GM12878 (cell line): ENCODE results near the gene ENTPD6.

Experiments
- CEBPB ChIP-seq, 2 experiments: fragments of 150-350 bp in 1 of 2; IDR thresholded peaks; 2 replicates each; pipeline ENCODE4 v1.6.1; 2012 to 2014; ENCODE audit warnings: low read depth in 2 of 2, low read length in 2 of 2, borderline replicate concordance in 1 of 2, inconsistent platforms in 1 of 2
- CTCF ChIP-seq, 3 experiments: IDR thresholded peaks in 2 of 3; conservative IDR thresholded peaks in 1 of 3; 2 replicates each; pipeline ENCODE4 v1.5.1; 2011; ENCODE audit warnings: low read depth in 3 of 3, low read length in 3 of 3, mild to moderate bottlenecking in 3 of 3, control low read depth in 2 of 3, moderate library complexity in 2 of 3, inconsistent platforms in 1 of 3, mixed read lengths in 1 of 3; ENCODE audit not compliant: control insufficient read depth in 2 of 3, insufficient read depth in 1 of 3; ENCODE audit errors: extremely low read depth in 1 of 3
- ELK1 ChIP-seq: IDR thresholded peaks from 2 replicates; pipeline ENCODE4 v1.6.1; 2012; ENCODE audit warnings: low read depth, low read length, improper control_type of control experiment
- JUNB ChIP-seq: IDR thresholded peaks from 2 replicates; pipeline ENCODE4 v1.6.1; 2016; ENCODE audit warnings: antibody characterized with exemption, mild to moderate bottlenecking
- MAX ChIP-seq: IDR thresholded peaks from 2 replicates; pipeline ENCODE4 v1.6.1; 2012; ENCODE audit warnings: low read depth, low read length, improper control_type of control experiment
- MTA3 ChIP-seq: IDR thresholded peaks from 2 replicates; pipeline ENCODE4 v1.6.1; 2012; ENCODE audit warnings: low read length, inconsistent platforms, borderline replicate concordance
- POLR2AphosphoS2 ChIP-seq: IDR thresholded peaks from 2 replicates; pipeline ENCODE4 v1.6.1; 2011; ENCODE audit warnings: low read depth, mild to moderate bottlenecking, low read length, improper control_type of control experiment, moderate library complexity
- RFX5 ChIP-seq: IDR thresholded peaks from 2 replicates; pipeline ENCODE4 v1.6.1; 2011; ENCODE audit warnings: low read depth, low read length, improper control_type of control experiment
- SMC3 ChIP-seq: IDR thresholded peaks from 2 replicates; pipeline ENCODE4 v1.6.1; 2011; ENCODE audit warnings: low read length, improper control_type of control experiment, borderline replicate concordance
- SUPT20H ChIP-seq: IDR thresholded peaks from 2 replicates; pipeline ENCODE4 v1.6.1; 2011; ENCODE audit warnings: low read depth, mild to moderate bottlenecking, low read length, moderate library complexity, borderline replicate concordance; ENCODE audit not compliant: control insufficient read depth
- ZNF274 ChIP-seq: IDR thresholded peaks from one replicate; pipeline ENCODE4 v1.8.0; 2011; ENCODE audit not compliant: insufficient read length, insufficient read depth

GRCh38 chr20:25237610-25238318, 42.3 kb downstream of the ENTPD6 start:
- no peak for TF ChIP-seq CEBPB (IDR thresholded peaks at IDR 0.05; ENCODE audit: borderline replicate concordance in 1 of 2, low read depth in 2 of 2, low read length in 2 of 2)
- TF ChIP-seq JUNB, result no peak
- no peak for TF ChIP-seq MAX
- TF ChIP-seq SUPT20H, result no peak
- no peak for TF ChIP-seq CTCF (IDR thresholded peaks at IDR 0.05 in 2 of 3, conservative IDR thresholded peaks at IDR 0.05 in 1 of 3; ENCODE audit: control insufficient read depth in 2 of 3, extremely low read depth in 1 of 3, insufficient read depth in 1 of 3, low read depth in 3 of 3, low read length in 3 of 3)
- no peak for TF ChIP-seq ZNF274
- no peak for TF ChIP-seq MTA3
- no peak for TF ChIP-seq SMC3
- no peak for TF ChIP-seq POLR2AphosphoS2
- no peak for TF ChIP-seq RFX5
- no peak for TF ChIP-seq ELK1
